Esophagus squamous epithelium (tissue), 5 donors: ENCODE measurements around the gene SETD5. TPM values are rescaled to one million over a fixed set of nuclear protein-coding genes. Genes with fewer than 3 reads are reported as not detected.

ENCODE experiments used
- DNase-seq: peaks from one replicate; lab custom pipeline; 2025; lab: John Stamatoyannopoulos, UW
- H3K27ac ChIP-seq, 4 donors: fragments of 200-600 bp; sonication (generic); one replicate each; pipeline ENCODE4 v1.5.1; 2016 to 2019; ENCODE audit warnings: mild to moderate bottlenecking in 1 of 4
- H3K27me3 ChIP-seq, 4 donors: fragments of 200-600 bp; sonication (generic); 1 replicate in 3 of 4; 2 replicates in 1 of 4; pipeline versions ENCODE4 v1.5.1 to v1.6.0; 2017 to 2021; ENCODE audit warnings: antibody characterized with exemption in 1 of 4
- H3K36me3 ChIP-seq, 3 donors: fragments of 200-600 bp; sonication (generic); one replicate each; pipeline ENCODE4 v1.5.1; 2016 to 2019
- H3K4me1 ChIP-seq, 3 donors: fragments of 200-600 bp; sonication (generic); one replicate each; pipeline ENCODE4 v1.5.1; 2017 to 2019
- H3K4me3 ChIP-seq, 4 donors: fragments of 200-600 bp; sonication (generic); 1 replicate in 3 of 4; 2 replicates in 1 of 4; pipeline ENCODE4 v1.5.1; 2016 to 2019; ENCODE audit warnings: mild to moderate bottlenecking in 2 of 4, moderate library complexity in 1 of 4
- H3K9me3 ChIP-seq, 3 donors: fragments of 200-600 bp; sonication (generic); one replicate each; pipeline ENCODE4 v1.5.1; 2016 to 2019
- POLR2A ChIP-seq, 4 donors: fragments of 450-650 bp; IDR thresholded peaks; one replicate each; pipeline ENCODE4 v1.6.1; 2017; ENCODE audit warnings: antibody characterized with exemption in 4 of 4, mild to moderate bottlenecking in 4 of 4, moderate library complexity in 3 of 4
- WGBS, 2 donors: methylation state at CpG; one replicate each; pipeline ENCODE4 v1.1.5; 2018; 5-methylcytosine and 5-hydroxymethylcytosine counted together
- intact Hi-C: fragments of 100-400 bp; cut with DNase I; formaldehyde crosslinking; loops from one replicate; pipeline ENCODE4 v1.15.0; 2022
- total RNA-seq, 4 donors: library from RNA; depleted of rRNA; stranded (reverse); fragments of >200 nt; gene quantifications; one replicate each; pipeline ENCODE4 v1.1.0, GENCODE V29; 2016
- TF ChIP-seq, protein P1 (sequence below), 6 experiments: fragments of 450-650 bp in 4 of 6; fragments of 200-600 bp in 2 of 6; sonication (generic) in 2 of 6; IDR thresholded peaks; one replicate each; pipeline ENCODE4 v1.5.1; 2016 to 2019; ENCODE audit warnings: antibody characterized with exemption in 6 of 6, mild to moderate bottlenecking in 4 of 6, moderate library complexity in 4 of 6
- donor health status: DM: yes; HTN: yes; CAD: no.

The SETD5 gene
- total RNA-seq, 4 donors from 2014 or later: 41.8 to 89.3 (median 54.4) TPM

DNA sequence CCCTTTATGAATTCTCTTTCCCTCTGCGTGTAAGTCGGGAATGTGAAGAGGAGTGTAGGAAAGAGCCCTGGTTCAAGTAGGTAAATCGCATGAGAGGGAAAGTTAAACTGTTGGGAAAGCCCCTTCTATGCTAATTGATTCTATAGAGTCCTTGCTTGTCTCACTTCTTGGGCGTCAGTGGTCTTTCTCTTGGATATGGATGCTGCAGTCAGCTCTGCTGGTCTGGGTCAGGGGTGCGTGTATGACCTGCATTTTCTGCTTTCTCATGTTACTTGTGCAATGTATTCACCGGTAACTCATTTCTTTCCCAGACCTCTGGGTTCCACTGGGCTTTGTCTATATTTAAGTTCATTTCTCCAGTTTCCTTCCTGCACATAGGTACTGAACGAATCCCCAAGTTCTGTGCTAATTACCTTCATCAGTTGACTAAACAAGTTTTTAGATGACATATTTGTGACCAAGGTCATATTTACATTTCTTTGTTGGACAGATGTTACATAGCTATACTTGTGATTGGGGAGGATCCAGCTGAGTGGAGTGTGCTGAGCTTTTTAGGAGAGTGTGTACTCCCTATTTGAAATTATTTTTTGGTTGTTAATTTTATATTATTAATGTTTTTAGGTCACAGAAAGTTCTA is 1.4 kb downstream of the SETD5 start:
- no peak for DNase-seq
- 0 to 1% methylated on average over 7 of the region's 7 CpGs for WGBS, 2 donors
- H3K4me3 ChIP-seq: peak overlapping the region; percentile 62 to 97 (median 86)
- TF ChIP-seq POLR2A (IDR thresholded peaks at IDR 0.05): no peak
- TF ChIP-seq, protein P1, sequence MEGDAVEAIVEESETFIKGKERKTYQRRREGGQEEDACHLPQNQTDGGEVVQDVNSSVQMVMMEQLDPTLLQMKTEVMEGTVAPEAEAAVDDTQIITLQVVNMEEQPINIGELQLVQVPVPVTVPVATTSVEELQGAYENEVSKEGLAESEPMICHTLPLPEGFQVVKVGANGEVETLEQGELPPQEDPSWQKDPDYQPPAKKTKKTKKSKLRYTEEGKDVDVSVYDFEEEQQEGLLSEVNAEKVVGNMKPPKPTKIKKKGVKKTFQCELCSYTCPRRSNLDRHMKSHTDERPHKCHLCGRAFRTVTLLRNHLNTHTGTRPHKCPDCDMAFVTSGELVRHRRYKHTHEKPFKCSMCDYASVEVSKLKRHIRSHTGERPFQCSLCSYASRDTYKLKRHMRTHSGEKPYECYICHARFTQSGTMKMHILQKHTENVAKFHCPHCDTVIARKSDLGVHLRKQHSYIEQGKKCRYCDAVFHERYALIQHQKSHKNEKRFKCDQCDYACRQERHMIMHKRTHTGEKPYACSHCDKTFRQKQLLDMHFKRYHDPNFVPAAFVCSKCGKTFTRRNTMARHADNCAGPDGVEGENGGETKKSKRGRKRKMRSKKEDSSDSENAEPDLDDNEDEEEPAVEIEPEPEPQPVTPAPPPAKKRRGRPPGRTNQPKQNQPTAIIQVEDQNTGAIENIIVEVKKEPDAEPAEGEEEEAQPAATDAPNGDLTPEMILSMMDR (IDR thresholded peaks at IDR 0.05): no peak
- peaks cover 51 to 77% (median 55%) of the 10 kb centered on the region in 3 donors for H3K4me1 ChIP-seq
- intact Hi-C loops: no loop called here
- no peaks in the 10 kb centered on the region for H3K27me3 ChIP-seq
- peak overlapping the region; percentile 96 to 100 (median 100) for H3K27ac ChIP-seq
- H3K9me3 ChIP-seq: no peaks in the 10 kb centered on the region
- peaks cover 0 to 11% (median 0%) of the 10 kb centered on the region in 3 donors for H3K36me3 ChIP-seq

DNA sequence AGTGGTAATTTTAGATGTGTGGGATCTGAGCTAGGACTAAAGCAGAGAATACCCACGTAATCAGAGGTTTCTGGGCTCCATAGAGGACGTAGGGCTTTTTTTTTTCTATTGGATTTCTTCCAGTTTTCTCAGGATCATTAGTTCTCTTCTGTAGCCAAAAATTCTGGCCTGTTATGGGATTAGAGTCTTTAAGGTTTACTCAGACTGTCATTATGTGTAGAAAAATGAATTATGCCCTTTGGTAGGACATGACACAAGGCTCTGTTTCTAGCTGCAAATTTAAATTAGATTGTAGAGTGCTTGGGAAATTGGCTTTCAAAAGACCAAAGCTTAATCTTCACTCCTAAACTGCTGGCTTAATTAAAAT is 1.9 kb downstream of the SETD5 start:
- no peaks in the 10 kb centered on the region for H3K27me3 ChIP-seq
- TF ChIP-seq, protein P1 (IDR thresholded peaks at IDR 0.05): no peak
- no peak for TF ChIP-seq POLR2A (IDR thresholded peaks at IDR 0.05)
- H3K4me3 ChIP-seq: peak overlapping the region; percentile 62 to 97 (median 86)
- WGBS, 2 donors: 0 to 3% methylated on average over 2 of the region's 2 CpGs
- H3K4me1 ChIP-seq: peaks cover 51 to 77% (median 55%) of the 10 kb centered on the region in 3 donors
- no peak for DNase-seq
- intact Hi-C loops: no loop called here
- H3K36me3 ChIP-seq: peaks cover 0 to 6% (median 0%) of the 10 kb centered on the region in 3 donors
- peak overlapping the region; percentile 96 to 100 (median 100) for H3K27ac ChIP-seq
- no peaks in the 10 kb centered on the region for H3K9me3 ChIP-seq

DNA sequence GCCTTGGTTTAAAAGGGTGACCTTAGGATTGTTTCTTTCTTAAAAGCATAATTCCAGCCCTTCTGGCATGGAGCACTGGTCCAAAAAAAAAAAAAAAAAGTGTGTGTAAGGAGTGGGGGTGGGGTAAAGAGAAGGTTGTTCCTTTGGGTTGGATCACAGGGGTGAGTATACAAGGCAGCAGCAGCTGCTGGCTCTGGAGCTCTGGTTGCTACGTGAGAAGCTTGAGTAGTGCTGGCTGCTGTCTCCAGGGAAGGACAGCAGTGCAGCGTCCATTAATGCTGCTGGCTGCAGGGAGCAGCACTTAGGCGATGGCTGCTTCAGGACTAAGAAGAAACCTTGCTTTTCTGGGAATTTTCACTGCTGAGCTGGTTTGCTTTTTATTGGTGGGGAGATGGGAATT is 2.3 kb downstream of the SETD5 start:
- Histone ChIP-seq H3K4me3 (peak overlapping the region; percentile 62 to 97 (median 86)), H3K27ac (peak overlapping the region; percentile 96 to 100 (median 100)), H3K9me3 (no peaks in the 10 kb centered on the region), H3K36me3 (peaks cover 0 to 2% (median 0%) of the 10 kb centered on the region in 3 donors), H3K4me1 (peaks cover 51 to 77% (median 58%) of the 10 kb centered on the region in 3 donors), H3K27me3 (no peaks in the 10 kb centered on the region)
- DNase-seq: no peak
- WGBS, 2 donors: 0% methylated on average over 3 of the region's 3 CpGs
- intact Hi-C loops: no loop called here
- peak in 1 of 4 donors; percentile 33 for TF ChIP-seq POLR2A (IDR thresholded peaks at IDR 0.05)
- TF ChIP-seq, protein P1 (IDR thresholded peaks at IDR 0.05): no peak

DNA sequence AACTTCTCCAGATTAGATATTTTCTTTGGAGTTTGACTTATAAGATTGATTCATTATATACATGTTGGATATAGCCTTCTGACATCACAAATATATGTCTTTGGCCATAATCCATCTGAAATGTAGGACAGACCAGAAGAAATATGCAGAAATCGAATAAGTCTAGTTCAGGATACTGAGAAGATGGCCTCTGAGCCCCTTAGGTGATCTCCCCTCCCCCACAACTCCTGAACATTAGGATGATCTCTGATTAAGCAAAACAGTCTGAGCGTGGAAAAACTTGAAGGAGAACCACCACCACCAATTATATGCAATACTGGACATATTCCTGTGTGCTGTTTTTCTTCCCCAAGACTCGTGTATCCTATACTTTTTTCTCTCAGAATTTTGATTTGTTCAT is 3.2 kb downstream of the SETD5 start:
- no peaks in the 10 kb centered on the region for H3K9me3 ChIP-seq
- H3K4me1 ChIP-seq: peaks cover 51 to 77% (median 52%) of the 10 kb centered on the region in 3 donors
- H3K4me3 ChIP-seq: peak overlapping the region in 1 of 4 donors; percentile 97
- H3K36me3 ChIP-seq: no peaks in the 10 kb centered on the region
- H3K27me3 ChIP-seq: no peaks in the 10 kb centered on the region
- DNase-seq: no peak
- peak overlapping the region in 3 of 4 donors; percentile 39 to 100 (median 99) for H3K27ac ChIP-seq
- TF ChIP-seq, protein P1 (IDR thresholded peaks at IDR 0.05): no peak
- no peak for TF ChIP-seq POLR2A (IDR thresholded peaks at IDR 0.05)
- intact Hi-C loops: no loop called here
- WGBS, 2 donors: 14 to 22% methylated on average over 3 of the region's 3 CpGs

DNA sequence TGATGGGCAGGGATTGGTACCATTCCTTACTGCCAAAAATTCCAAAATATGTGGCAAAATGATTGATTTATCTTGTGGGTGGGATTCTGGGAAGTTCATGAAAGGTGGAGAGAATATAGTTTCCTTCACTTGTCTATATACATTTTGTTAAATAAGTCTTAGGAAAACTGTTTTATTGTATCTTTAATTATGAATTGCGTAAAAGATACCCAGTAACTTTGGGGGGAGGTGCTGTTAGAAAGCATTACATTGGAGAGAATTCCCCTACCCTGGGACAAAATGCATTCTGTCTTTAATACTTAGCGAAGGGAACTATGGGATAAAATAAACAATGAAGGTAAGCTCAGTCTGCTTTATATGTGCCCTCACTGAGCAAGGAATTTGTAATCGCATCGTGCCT is 4.6 kb downstream of the SETD5 start:
- Histone ChIP-seq H3K4me1 (peaks cover 51 to 86% (median 59%) of the 10 kb centered on the region in 3 donors), H3K27ac (peak overlapping the region in 3 of 4 donors; percentile 50 to 100 (median 99)), H3K9me3 (no peaks in the 10 kb centered on the region), H3K4me3 (peak overlapping the region in 1 of 4 donors; percentile 28), H3K27me3 (no peaks in the 10 kb centered on the region), H3K36me3 (no peaks in the 10 kb centered on the region)
- 31 to 40% methylated on average over 4 of the region's 4 CpGs for WGBS, 2 donors
- no peak for DNase-seq
- intact Hi-C loops: no loop called here
- no peak for TF ChIP-seq POLR2A (IDR thresholded peaks at IDR 0.05)
- TF ChIP-seq, protein P1 (IDR thresholded peaks at IDR 0.05): no peak
